Cardiac fibroblast (primary cell): ENCODE measurements around the gene VAMP4.

Experiments
- DNase-seq, 2 donors: peaks; one replicate each; pipeline versions ENCODE4 v3.0.0 to v3.0.0-alpha.2; 2010; ENCODE audit warnings: low read depth in 2 of 2
- H3K4me3 ChIP-seq, 2 donors: replicated peaks in 1 of 2; 1 replicate in 1 of 2; 2 replicates in 1 of 2; pipeline ENCODE4 v1.5.1; 2011; ENCODE audit warnings: low read depth in 2 of 2, low read length in 2 of 2, mild to moderate bottlenecking in 2 of 2, moderate library complexity in 1 of 2
- TF ChIP-seq, protein P1 (sequence below): IDR thresholded peaks from one replicate; pipeline ENCODE4 v1.5.1; 2011; ENCODE audit warnings: low read depth, mild to moderate bottlenecking, low read length, inconsistent platforms

VAMP4 gene

DNA sequence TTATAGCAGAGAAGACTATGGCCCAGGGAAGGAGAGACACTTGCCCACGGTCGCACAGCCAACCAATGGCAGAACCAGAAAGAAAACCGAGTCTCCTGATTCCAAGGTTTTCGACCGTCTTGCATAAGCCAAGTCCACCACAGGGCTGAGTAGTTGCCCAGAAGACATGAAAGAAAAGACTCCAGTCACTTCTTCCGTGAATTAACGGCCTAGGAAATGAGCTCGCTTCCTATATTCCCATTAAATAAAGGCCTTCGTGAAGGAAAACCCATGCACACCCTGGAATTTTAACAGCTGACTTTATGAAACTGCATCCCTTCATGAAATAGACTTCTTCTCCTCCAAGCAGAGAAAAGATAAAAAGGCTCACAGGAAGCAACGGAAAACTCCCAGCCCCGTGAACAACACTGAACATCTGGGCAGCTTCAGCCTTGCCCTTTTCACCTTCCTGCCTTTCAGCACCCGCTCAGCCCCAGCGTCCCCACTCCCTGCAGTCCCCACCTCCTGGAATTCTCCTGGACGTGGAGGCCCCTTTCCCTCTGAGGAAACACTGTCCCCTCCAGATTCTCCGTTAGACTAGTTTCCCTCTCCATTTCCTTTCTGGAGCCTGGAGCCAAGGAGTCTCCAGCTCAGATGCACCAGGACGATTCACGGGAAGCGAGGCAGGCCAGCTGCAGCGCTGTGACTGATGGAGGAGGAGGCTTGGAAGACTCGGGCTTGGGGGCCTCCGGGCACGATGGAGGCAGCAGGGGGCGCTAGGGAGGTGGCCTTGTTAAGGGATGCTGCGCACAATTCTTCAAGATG is 86.7 kb downstream of the VAMP4 start:
- peak; percentile 88 to 93 for DNase-seq
- peak overlapping the region; percentile 1 to 27 for H3K4me3 ChIP-seq
- TF ChIP-seq, protein P1, sequence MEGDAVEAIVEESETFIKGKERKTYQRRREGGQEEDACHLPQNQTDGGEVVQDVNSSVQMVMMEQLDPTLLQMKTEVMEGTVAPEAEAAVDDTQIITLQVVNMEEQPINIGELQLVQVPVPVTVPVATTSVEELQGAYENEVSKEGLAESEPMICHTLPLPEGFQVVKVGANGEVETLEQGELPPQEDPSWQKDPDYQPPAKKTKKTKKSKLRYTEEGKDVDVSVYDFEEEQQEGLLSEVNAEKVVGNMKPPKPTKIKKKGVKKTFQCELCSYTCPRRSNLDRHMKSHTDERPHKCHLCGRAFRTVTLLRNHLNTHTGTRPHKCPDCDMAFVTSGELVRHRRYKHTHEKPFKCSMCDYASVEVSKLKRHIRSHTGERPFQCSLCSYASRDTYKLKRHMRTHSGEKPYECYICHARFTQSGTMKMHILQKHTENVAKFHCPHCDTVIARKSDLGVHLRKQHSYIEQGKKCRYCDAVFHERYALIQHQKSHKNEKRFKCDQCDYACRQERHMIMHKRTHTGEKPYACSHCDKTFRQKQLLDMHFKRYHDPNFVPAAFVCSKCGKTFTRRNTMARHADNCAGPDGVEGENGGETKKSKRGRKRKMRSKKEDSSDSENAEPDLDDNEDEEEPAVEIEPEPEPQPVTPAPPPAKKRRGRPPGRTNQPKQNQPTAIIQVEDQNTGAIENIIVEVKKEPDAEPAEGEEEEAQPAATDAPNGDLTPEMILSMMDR: peak; percentile 94

DNA sequence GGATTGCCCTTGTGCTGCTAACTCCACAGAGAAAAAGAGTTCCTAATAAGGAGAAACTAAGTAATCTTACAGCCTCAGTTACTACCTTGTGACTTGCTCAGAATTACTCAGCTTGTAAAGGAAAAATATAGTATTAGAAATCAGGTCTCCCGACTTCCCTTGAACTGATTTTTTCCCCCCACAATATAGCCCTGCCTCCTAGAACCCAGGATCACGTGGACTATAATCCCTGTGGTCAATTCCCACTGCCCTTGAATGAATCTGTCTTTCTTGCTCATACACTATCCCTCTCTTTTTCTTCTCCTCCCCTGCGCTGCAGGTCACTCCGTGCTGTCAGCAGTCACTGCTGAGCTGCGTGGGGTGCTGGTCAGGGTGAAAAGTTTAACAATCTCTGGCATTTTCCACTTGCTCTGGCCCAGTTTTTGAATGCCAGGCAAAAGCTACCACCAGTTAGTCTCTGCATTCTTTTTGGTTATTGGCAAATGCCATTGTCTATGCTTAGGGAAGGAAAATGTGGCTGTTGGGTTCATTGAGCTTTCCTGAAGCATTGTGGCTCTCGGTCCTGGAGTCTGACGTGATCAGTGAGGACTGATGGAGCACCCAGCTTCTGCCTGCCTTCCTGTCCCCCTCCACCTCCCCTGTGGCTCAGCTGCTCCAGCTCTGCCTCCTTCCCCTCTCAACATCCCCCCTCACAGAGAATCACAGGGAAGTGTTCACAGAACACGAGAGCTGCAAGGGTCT is 87.5 kb downstream of the VAMP4 start:
- DNase-seq: peak; percentile 15 to 72
- TF ChIP-seq, protein P1: no peak
- H3K4me3 ChIP-seq: no peak overlapping the region

DNA sequence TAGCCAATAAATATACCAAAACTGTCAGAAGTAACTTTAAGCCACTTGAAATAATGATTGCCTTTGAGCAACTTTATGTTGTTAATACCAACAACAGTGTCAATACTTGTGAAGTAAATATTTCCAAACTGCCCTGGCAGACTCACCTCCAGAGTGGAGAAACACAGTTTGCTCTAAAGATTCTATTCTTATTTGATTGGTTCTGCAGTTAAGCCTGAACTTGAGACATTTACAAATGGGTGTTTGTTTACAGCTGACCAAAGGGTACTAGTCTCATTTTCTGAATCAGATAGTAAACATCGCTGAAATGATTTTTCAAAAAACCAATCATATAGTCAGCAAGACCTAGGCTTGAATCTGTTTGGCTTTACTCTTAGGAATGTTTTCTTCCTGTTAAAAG is 88.1 kb downstream of the VAMP4 start:
- no peak overlapping the region for H3K4me3 ChIP-seq
- no peak for DNase-seq
- TF ChIP-seq, protein P1: no peak

DNA sequence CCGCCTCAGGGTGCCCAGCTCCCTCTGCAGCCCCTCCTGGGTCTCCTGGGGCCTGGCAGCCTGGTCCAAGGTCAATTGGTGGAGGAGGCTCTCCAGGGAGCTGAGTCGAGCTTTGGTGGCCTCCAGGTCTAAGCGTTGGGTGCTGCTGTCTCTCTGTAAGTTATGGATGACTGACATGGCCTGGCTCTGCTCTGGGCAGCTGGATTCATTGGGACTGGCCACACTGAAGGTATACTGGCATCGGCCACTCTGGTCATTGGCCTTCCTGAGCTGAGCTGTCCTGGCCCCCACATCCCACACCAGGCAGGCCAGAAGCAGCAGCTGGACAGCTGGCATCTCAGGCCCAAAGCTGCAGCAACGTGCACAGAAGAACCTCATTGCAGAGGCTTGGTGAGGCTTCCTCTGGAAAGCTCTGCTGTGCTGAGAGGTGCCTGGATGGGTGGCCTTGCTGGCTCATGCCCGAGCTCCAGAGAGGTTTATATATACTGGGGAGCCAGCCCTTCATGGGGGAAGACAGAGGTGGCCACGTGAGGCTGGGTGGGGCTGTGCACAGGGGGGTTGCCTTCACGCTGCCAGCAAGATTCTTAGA is 89.5 kb downstream of the VAMP4 start, which contains the start of gene MYOC:
MYOC (minus strand) TSS at position 455 of the 589 bp plus-strand sequence; CDS start at position 378, 77 bp downstream.
- DNase-seq: no peak
- TF ChIP-seq, protein P1: no peak
- H3K4me3 ChIP-seq: no peak within 1 kb of the TSS
